C4-2B (cell line): ENCODE results near the gene MOSMO.

ENCODE experiments used
- H3K27ac ChIP-seq: fragments of 450-650 bp; 2 replicates; pipeline ENCODE4 v1.5.1; 2017
- CTCF ChIP-seq: fragments of 450-650 bp; conservative IDR thresholded peaks from 2 replicates; pipeline ENCODE4 v1.5.1; 2017; ENCODE audit warnings: mild to moderate bottlenecking
- ZFX ChIP-seq: fragments of 450-650 bp; IDR thresholded peaks from 2 replicates; pipeline ENCODE4 v1.6.1; 2017

The MOSMO gene

GRCh38 chr16:22007509-22008214 lies at the start of gene MOSMO:
Gene MOSMO (plus strand): TSS chr16:22008111. CDS start chr16:22008302, 191 bp downstream.
- no peak for TF ChIP-seq CTCF
- TF ChIP-seq ZFX = peak; percentile 63
- H3K27ac ChIP-seq = peak within 1 kb of the TSS; percentile 80

GRCh38 chr16:21959050-21959449 lies 48.9 kb upstream of the MOSMO start:
- no peak overlapping the region for H3K27ac ChIP-seq
- TF ChIP-seq CTCF (no peak), ZFX (no peak)

- TF ChIP-seq ZFX (no peak), CTCF (no peak)
- no peak overlapping the region for H3K27ac ChIP-seq
Observed at GRCh38 chr16:21962475-21962874, 45.4 kb upstream of the MOSMO start.

GRCh38 chr16:21963887-21964286 lies 44.0 kb upstream of the MOSMO start:
- no peak overlapping the region for H3K27ac ChIP-seq
- no peak for TF ChIP-seq CTCF
- no peak for TF ChIP-seq ZFX

GRCh38 chr16:21964353-21964752 lies 43.6 kb upstream of the MOSMO start:
- H3K27ac ChIP-seq = no peak overlapping the region
- TF ChIP-seq CTCF (no peak), ZFX (no peak)

- H3K27ac ChIP-seq = no peak overlapping the region
- TF ChIP-seq ZFX (no peak), CTCF (no peak)
Observed at GRCh38 chr16:21971856-21972255, 36.1 kb upstream of the MOSMO start.

- H3K27ac ChIP-seq = no peak overlapping the region
- TF ChIP-seq CTCF = no peak
- TF ChIP-seq ZFX = no peak
Observed at GRCh38 chr16:21973945-21974344, 34.0 kb upstream of the MOSMO start.
